ENCODE results near the gene ALDH1A2.

ALDH1A2 gene

DNA sequence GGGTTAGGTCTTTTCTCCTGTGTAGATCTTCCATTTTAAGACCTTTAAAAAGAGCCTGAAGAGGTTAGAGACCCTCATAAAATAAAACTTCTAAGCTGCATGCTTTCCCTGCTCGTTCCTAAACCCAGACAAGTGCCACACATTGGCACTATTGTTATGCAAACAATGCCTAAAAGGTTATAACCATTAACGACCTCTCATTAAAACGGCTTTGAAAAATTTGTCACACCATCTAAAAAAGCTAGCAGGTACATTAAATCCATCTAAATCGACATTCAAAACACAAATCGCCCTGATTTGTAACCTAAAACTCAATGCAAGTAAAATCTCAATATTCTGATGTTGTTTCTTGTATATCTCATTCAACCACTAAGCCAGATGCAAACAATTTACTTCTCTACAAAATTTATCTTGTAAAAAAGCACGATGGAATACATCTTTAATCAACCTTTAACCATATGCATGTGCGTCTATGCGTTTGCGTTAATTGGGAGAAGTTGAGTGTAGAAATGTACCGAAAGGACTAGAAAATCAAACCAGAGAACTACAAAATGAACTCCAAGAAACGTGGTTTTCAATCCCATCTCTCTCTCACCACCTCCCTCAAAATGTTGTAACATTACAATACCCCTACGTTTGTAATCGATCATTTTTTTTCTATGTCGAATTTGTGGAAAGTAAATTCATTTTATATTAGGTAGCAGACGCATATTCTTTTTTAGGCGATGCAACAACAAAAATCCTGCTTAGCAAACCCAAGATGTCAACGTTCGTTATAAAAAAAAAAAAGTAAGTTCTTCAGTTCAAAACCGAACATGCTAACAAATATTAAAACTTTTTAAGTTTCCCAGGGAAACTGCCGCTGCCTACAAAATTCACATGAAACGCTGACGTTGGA, 1.2 kb downstream of the ALDH1A2 start:
- TF ChIP-seq, protein P1, sequence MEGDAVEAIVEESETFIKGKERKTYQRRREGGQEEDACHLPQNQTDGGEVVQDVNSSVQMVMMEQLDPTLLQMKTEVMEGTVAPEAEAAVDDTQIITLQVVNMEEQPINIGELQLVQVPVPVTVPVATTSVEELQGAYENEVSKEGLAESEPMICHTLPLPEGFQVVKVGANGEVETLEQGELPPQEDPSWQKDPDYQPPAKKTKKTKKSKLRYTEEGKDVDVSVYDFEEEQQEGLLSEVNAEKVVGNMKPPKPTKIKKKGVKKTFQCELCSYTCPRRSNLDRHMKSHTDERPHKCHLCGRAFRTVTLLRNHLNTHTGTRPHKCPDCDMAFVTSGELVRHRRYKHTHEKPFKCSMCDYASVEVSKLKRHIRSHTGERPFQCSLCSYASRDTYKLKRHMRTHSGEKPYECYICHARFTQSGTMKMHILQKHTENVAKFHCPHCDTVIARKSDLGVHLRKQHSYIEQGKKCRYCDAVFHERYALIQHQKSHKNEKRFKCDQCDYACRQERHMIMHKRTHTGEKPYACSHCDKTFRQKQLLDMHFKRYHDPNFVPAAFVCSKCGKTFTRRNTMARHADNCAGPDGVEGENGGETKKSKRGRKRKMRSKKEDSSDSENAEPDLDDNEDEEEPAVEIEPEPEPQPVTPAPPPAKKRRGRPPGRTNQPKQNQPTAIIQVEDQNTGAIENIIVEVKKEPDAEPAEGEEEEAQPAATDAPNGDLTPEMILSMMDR (IDR thresholded peaks at IDR 0.05; ENCODE audit: low read depth, low read length): no peak
- no peaks in the 10 kb centered on the region for H3K36me3 ChIP-seq
- no peak overlapping the region for H3K4me3 ChIP-seq (ENCODE audit: low read depth, low read length)
- peaks cover 72% of the 10 kb centered on the region for H3K27me3 ChIP-seq
- DNase-seq: no peak
- H3K9me3 ChIP-seq: no peaks in the 10 kb centered on the region; the same call in 1 of the 2 replicates
- no peaks in the 10 kb centered on the region for H3K4me1 ChIP-seq

DNA sequence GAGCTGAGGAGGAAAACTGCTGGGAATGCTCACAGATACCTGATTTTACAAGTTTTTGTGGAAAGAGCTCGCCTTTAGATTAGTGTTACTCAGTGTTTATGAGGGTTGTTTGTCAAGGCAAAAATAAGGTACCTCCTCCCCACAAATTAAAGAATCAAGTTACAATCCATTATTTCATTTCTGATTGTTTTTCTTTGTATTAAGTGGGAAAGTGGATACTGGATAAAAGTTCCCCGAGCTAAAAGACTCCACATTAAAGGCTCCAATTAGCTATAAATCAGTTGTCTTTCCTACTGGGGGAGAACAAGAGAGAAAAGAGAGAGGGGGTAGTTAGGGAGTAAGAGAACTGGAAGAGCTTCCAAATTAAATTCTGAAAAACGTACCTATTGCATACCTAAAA, 1.9 kb downstream of the ALDH1A2 start:
- H3K9me3 ChIP-seq: no peaks in the 10 kb centered on the region; the same call in 1 of the 2 replicates
- TF ChIP-seq, protein P1 (IDR thresholded peaks at IDR 0.05; ENCODE audit: low read depth, low read length): no peak
- H3K4me3 ChIP-seq (ENCODE audit: low read depth, low read length): no peak overlapping the region
- H3K27me3 ChIP-seq: peaks cover 79% of the 10 kb centered on the region
- no peaks in the 10 kb centered on the region for H3K4me1 ChIP-seq
- no peak for DNase-seq
- no peaks in the 10 kb centered on the region for H3K36me3 ChIP-seq

DNA sequence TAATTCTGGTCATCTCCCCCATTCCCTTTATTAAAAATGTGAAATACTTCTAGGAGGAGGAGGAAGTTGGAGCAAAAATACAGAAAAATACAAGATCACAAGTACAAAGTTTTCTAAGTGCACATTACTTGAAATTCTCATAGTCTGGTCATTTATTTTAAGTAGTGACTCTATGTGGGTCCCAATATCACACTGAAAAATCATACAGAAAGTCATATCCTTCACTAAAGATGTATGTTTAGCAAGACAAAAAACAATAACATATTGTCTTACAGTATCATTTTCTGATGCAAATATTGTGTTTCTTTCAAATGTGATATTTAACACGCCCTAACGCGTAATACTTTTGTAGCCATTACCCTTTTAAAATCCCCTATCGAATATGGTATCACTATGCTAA, 2.5 kb downstream of the ALDH1A2 start:
- no peaks in the 10 kb centered on the region for H3K4me1 ChIP-seq
- H3K36me3 ChIP-seq: no peaks in the 10 kb centered on the region
- H3K27me3 ChIP-seq: peaks cover 80% of the 10 kb centered on the region
- DNase-seq: no peak
- TF ChIP-seq, protein P1 (IDR thresholded peaks at IDR 0.05; ENCODE audit: low read depth, low read length): no peak
- H3K4me3 ChIP-seq (ENCODE audit: low read depth, low read length): no peak overlapping the region
- H3K9me3 ChIP-seq: no peaks in the 10 kb centered on the region; the same call in 1 of the 2 replicates

DNA sequence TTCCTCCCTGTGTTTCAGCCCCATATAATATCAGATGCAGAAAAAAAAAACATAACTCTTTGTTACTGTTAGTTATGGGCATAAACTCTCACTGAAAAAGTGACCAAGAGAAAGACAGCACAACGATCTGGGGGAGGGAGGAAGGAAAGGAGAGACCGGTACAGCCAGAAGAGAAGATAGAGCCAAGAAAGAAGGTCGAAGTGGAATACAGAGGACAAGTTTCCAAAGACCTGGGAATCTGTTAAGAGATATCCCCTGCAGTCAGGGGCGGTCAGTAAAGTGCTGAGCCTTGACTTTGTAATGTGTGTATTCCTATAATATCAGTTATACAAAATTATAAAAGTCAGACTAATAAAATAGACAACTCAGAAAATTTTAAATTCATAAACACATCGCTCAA, 3.3 kb downstream of the ALDH1A2 start:
- peaks cover 80% of the 10 kb centered on the region for H3K27me3 ChIP-seq
- no peak for DNase-seq

DNA sequence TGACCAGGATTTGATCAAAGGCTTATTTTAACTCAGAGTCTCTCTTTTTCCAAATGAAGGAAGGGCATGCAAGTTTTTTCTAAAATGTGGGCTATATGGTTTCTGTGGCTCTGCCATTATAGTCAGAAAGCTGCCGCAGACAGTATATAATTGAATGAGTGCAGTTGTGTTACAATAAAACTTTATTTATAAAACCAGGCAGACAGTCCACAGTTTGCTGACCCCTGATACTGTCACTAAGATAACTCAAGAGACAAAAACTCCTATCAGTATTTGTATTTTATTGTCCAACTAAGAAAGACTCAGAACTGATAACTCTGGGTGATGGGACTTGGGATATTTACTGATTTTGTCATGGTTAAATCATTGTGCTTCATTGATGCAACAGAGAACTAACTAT, 4.9 kb downstream of the ALDH1A2 start:
- TF ChIP-seq, protein P1 (IDR thresholded peaks at IDR 0.05; ENCODE audit: low read depth, low read length): no peak
- Histone ChIP-seq H3K27me3 (peaks cover 79% of the 10 kb centered on the region), H3K9me3 (no peaks in the 10 kb centered on the region; the same call in 1 of the 2 replicates), H3K36me3 (no peaks in the 10 kb centered on the region), H3K4me3 (ENCODE audit: low read depth, low read length) (no peak overlapping the region), H3K4me1 (no peaks in the 10 kb centered on the region)
- no peak for DNase-seq

More for the DNA sequence above, 3.3 kb downstream of the ALDH1A2 start:
- no peak overlapping the region for H3K4me3 ChIP-seq (ENCODE audit: low read depth, low read length)
- no peaks in the 10 kb centered on the region for H3K4me1 ChIP-seq
- H3K36me3 ChIP-seq: no peaks in the 10 kb centered on the region
- no peaks in the 10 kb centered on the region; the same call in 1 of the 2 replicates for H3K9me3 ChIP-seq
- TF ChIP-seq, protein P1 (IDR thresholded peaks at IDR 0.05; ENCODE audit: low read depth, low read length): no peak

DNA sequence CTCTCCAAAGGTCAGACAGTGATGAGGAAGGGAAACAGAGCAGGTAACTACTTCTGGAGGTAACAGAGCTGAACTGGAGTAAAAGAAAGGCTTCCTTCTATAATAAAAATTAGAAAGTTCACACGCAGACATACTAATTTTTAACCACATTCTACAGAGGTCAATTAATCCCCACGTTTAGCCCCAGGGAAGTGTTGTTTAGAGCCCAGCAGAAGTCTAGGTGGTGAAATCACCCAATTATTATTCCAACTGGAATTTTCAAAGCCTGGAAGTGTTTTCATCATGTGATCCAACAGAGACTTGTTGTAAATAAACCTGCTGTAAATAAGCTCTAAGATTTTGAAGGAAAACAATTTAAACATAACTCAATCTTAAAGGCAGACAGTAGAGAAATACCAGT, 6.8 kb downstream of the ALDH1A2 start:
- TF ChIP-seq, protein P1 (IDR thresholded peaks at IDR 0.05; ENCODE audit: low read depth, low read length): no peak
- peaks cover 78% of the 10 kb centered on the region for H3K27me3 ChIP-seq
- H3K4me3 ChIP-seq (ENCODE audit: low read depth, low read length): no peak overlapping the region
- no peaks in the 10 kb centered on the region for H3K9me3 ChIP-seq
- no peaks in the 10 kb centered on the region for H3K36me3 ChIP-seq
- no peak for DNase-seq
- peaks cover 3% of the 10 kb centered on the region; the same call in 1 of the 2 replicates for H3K4me1 ChIP-seq
